Vagina (tissue), 2 donors: ENCODE data around the gene ATF6B. TPM values are rescaled to one million over a fixed set of nuclear protein-coding genes. Genes with fewer than 3 reads are reported as not detected.
A peak's percentile ranks its signal among the peaks of the same experiment; 100 is the strongest.

Experiments used
- DNase-seq, 2 donors: peaks; one replicate each; pipeline ENCODE4 v3.0.0-alpha.2; 2017; ENCODE audit errors: extremely low spot score in 2 of 2
- H3K27ac ChIP-seq: fragments of 200-600 bp; sonication (generic); one replicate; pipeline ENCODE4 v1.5.1; 2019
- H3K27me3 ChIP-seq: fragments of 200-600 bp; sonication (generic); one replicate; pipeline ENCODE4 v1.5.1; 2019
- H3K36me3 ChIP-seq, 2 donors: fragments of 200-600 bp; sonication (generic); one replicate each; pipeline ENCODE4 v1.5.1; 2017 to 2019
- H3K4me1 ChIP-seq: fragments of 200-600 bp; sonication (generic); one replicate; pipeline ENCODE4 v1.5.1; 2019
- H3K4me3 ChIP-seq, 2 donors: fragments of 200-600 bp; sonication (generic); 1 replicate in 1 of 2; 2 replicates in 1 of 2; pipeline ENCODE4 v1.5.1; 2016 to 2019
- H3K9me3 ChIP-seq: fragments of 200-600 bp; sonication (generic); one replicate; pipeline ENCODE4 v1.5.1; 2019
- POLR2A ChIP-seq, 2 donors: fragments of 450-650 bp; IDR thresholded peaks; one replicate each; pipeline ENCODE4 v1.6.1; 2017; ENCODE audit warnings: antibody characterized with exemption in 2 of 2, mild to moderate bottlenecking in 2 of 2, moderate library complexity in 2 of 2
- POLR2AphosphoS5 ChIP-seq, 2 donors: sonication (generic); formaldehyde crosslinking; IDR thresholded peaks; one replicate each; pipeline ENCODE4 v1.9.0; 2017; ENCODE audit warnings: antibody characterized with exemption in 2 of 2, mild to moderate bottlenecking in 2 of 2, low read depth in 1 of 2; ENCODE audit not compliant: insufficient read depth in 1 of 2
- intact Hi-C: fragments of 100-400 bp; cut with DNase I; formaldehyde crosslinking; loops from one replicate; pipeline ENCODE4 v1.15.1; 2023
- total RNA-seq: library from RNA; depleted of rRNA; stranded (reverse); fragments of >200 nt; gene quantifications from one replicate; pipeline ENCODE4 v1.2.3, GENCODE V29; 2016
- TF ChIP-seq, protein P1 (sequence below), 3 experiments: fragments of 450-650 bp in 2 of 3; fragments of 200-600 bp in 1 of 3; sonication (generic) in 1 of 3; IDR thresholded peaks; one replicate each; pipeline ENCODE4 v1.5.1; 2017 to 2019; ENCODE audit warnings: antibody characterized with exemption in 3 of 3, mild to moderate bottlenecking in 2 of 3, moderate library complexity in 2 of 3

ATF6B gene
- total RNA-seq, 1 donor from 2014 or later: 76.6 TPM

DNA sequence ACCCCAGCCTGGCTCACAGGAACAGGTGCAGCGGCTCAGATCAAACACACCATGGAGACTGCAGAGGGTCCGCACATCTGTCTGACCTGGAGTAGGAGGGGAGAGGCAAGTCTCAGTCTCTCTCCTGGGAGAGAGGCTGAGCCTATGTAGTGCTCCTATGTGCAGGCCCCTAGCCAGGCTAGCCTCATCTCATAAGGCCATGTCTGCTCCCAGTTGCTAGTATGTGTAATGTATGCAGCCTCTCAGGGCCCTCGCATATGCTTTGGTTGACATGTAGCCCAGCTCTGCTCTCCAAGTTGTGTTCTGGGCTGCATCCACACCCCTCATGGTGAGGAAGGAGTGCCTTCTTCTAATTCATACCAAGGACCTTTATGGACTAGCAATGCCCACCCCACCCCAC lies 30.7 kb downstream of the ATF6B start:
- Histone ChIP-seq H3K27ac (peak overlapping the region; percentile 96), H3K9me3 (no peaks in the 10 kb centered on the region), H3K27me3 (no peaks in the 10 kb centered on the region), H3K4me1 (peaks cover 30% of the 10 kb centered on the region), H3K4me3 (no peak overlapping the region), H3K36me3 (peaks cover 0 to 6% of the 10 kb centered on the region in 2 donors)
- TF ChIP-seq POLR2A (IDR thresholded peaks at IDR 0.05): no peak
- TF ChIP-seq, protein P1, sequence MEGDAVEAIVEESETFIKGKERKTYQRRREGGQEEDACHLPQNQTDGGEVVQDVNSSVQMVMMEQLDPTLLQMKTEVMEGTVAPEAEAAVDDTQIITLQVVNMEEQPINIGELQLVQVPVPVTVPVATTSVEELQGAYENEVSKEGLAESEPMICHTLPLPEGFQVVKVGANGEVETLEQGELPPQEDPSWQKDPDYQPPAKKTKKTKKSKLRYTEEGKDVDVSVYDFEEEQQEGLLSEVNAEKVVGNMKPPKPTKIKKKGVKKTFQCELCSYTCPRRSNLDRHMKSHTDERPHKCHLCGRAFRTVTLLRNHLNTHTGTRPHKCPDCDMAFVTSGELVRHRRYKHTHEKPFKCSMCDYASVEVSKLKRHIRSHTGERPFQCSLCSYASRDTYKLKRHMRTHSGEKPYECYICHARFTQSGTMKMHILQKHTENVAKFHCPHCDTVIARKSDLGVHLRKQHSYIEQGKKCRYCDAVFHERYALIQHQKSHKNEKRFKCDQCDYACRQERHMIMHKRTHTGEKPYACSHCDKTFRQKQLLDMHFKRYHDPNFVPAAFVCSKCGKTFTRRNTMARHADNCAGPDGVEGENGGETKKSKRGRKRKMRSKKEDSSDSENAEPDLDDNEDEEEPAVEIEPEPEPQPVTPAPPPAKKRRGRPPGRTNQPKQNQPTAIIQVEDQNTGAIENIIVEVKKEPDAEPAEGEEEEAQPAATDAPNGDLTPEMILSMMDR (IDR thresholded peaks at IDR 0.05): no peak
- no peak for TF ChIP-seq POLR2AphosphoS5 (IDR thresholded peaks at IDR 0.05; ENCODE audit: insufficient read depth in 1 of 2, low read depth in 1 of 2)
- DNase-seq: no peak
- intact Hi-C loops: no loop called here

DNA sequence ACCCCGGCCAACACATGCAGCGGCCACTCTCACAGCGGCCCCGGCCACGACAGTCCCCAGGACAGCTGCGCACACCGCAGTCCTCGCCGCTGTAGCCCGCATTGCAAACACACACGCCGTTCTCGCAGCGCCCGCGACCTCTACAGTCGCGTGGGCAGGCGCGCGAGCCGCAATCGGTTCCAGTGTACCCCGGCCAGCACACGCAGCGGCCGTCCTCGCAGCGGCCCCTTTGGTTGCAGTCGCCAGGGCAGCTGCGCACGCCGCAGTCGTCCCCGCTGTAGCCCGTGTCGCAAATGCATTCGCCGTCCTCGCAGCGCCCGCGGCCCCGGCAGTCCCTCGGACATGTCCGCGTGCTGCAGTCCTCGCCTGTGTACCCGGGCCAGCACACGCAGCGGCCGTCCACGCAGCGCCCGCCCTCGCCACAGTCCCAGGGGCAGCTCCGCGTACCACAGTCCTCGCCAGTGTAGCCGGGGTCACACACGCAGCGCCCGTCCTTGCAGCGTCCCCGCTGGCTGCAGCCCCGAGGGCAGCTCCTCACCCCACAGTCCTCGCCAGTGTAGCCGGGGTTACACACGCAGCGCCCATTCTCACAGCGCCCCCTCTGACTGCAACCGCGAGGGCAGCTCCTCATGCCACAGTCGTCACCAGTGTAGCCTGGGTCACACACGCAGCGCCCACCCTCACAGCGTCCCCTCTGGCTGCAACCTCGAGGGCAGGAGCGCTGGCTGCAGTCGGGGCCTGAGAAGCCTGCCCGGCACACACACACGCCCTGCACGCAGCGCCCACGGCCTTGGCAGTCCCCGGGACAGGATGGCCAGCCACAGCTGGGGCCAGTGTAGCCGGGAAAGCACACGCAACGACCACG lies 31.4 kb downstream of the ATF6B start:
- intact Hi-C loops: no loop called here
- Histone ChIP-seq H3K27me3 (no peaks in the 10 kb centered on the region), H3K4me1 (peaks cover 37% of the 10 kb centered on the region), H3K27ac (peak overlapping the region; percentile 96), H3K9me3 (no peaks in the 10 kb centered on the region), H3K36me3 (peaks cover 0 to 6% of the 10 kb centered on the region in 2 donors), H3K4me3 (peak overlapping the region in 1 of 2 donors; percentile 25)
- DNase-seq: no peak
- TF ChIP-seq, protein P1 (IDR thresholded peaks at IDR 0.05): no peak
- no peak for TF ChIP-seq POLR2A (IDR thresholded peaks at IDR 0.05)
- TF ChIP-seq POLR2AphosphoS5 (IDR thresholded peaks at IDR 0.05; ENCODE audit: insufficient read depth in 1 of 2, low read depth in 1 of 2): no peak

DNA sequence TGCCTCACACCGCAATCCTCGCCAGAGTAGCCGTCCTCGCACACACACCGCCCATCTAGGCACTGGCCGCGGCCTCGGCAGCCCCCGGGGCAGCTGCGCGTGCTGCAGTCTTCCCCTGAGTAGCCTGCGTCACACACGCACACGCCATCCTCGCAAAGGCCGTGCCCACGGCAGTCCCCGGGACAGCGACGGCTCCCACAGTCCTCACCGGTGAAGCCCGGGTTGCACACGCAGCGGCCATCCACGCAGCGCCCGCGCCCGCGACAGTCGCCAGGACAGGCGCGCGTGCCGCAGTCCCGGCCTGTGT lies 32.0 kb downstream of the ATF6B start:
- Histone ChIP-seq H3K27me3 (no peaks in the 10 kb centered on the region), H3K4me1 (peaks cover 40% of the 10 kb centered on the region), H3K36me3 (peaks cover 0 to 6% of the 10 kb centered on the region in 2 donors), H3K27ac (peak overlapping the region; percentile 96), H3K4me3 (peak overlapping the region in 1 of 2 donors; percentile 25), H3K9me3 (no peaks in the 10 kb centered on the region)
- no peak for TF ChIP-seq POLR2A (IDR thresholded peaks at IDR 0.05)
- TF ChIP-seq, protein P1 (IDR thresholded peaks at IDR 0.05): no peak
- TF ChIP-seq POLR2AphosphoS5 (IDR thresholded peaks at IDR 0.05; ENCODE audit: insufficient read depth in 1 of 2, low read depth in 1 of 2): no peak
- no peak for DNase-seq
- intact Hi-C loops: no loop called here

DNA sequence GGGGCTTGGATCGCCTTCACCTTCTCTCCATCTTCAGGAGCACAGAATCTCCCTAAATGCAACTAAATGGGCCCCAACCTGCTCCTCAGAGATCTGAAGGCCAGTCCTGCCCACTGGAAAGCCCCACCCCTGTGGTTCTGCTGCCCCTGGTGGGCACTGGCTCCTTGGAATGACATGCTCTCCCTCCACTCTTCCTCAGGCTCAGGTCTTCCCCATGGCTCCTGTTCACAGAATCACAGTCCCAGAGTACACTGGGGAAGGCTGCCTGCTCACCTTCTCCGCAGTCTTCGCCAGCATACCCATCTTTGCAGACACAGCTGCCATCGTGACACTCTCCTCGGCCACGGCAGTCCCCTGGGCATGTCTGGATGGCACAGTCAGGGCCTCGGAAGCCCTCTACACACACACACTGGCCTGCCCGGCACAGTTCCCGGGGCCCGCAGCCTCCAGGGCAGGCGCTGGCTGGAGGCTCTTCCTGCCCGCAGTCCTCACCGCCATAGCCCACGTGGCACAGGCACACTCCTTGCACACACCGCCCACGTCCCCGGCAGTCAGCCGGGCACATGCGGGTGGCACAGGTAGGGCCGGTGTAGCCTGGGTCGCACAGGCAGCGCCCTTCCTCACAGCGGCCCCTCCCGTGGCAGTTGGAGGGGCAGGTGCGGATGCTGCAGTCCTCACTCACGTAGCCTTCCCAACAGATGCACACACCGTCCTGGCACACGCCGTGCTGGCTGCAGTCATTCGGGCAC lies 32.5 kb downstream of the ATF6B start:
- no peaks in the 10 kb centered on the region for H3K9me3 ChIP-seq
- no peak for DNase-seq
- intact Hi-C loops: no loop called here
- H3K4me1 ChIP-seq: peaks cover 40% of the 10 kb centered on the region
- H3K4me3 ChIP-seq: no peak overlapping the region
- H3K27me3 ChIP-seq: no peaks in the 10 kb centered on the region
- peak overlapping the region; percentile 96 for H3K27ac ChIP-seq
- TF ChIP-seq POLR2A (IDR thresholded peaks at IDR 0.05) (no peak), POLR2AphosphoS5 (IDR thresholded peaks at IDR 0.05; ENCODE audit: insufficient read depth in 1 of 2, low read depth in 1 of 2) (no peak)
- TF ChIP-seq, protein P1 (IDR thresholded peaks at IDR 0.05): no peak
- H3K36me3 ChIP-seq: peaks cover 0 to 6% of the 10 kb centered on the region in 2 donors
